ENCODE data around the gene CDYL. TPM values are rescaled to one million over a fixed set of nuclear protein-coding genes. Genes with fewer than 3 reads are reported as not detected.

CDYL gene
- total and polyA plus RNA-seq, 5 donors from 2014 or later: 3.1 to 27.0 (median 4.1) TPM

DNA sequence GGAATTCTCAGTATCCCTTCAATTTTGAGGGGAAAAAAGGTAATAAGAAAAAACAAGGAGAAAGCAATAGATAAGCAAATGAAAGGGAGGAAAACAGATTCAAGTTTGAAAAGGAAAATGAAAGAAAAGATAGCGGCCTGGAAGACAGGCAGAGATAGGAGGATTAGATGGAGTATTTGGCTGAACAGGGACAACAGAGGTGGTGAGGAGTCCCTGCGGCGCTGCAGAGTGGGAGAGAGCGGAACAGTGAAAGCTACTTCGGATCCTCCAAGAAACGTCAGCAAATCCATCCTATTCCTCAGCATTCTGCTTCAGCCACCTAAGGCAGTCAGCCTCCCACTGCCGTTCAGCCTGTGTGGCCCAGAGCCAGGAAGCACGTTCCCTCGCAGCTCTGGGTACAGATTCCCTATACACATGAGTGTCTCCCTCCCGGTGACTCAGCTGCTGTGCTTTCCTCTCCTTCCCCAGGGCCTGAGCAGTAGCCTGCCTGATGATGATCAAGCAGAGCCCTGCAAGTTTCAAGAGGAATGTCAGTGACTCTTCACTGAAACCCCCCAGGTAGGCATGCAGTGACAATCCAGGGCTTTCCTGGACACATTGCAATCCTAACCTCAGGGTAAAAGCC lies 43.4 kb upstream of the CDYL start:
- Mint-ChIP-seq H3K4me1 (peaks cover 0 to 5% (median 1%) of the 10 kb centered on the region in 4 donors), H3K36me3 (no peaks in the 10 kb centered on the region), H3K27me3 (peaks cover 22% of the 10 kb centered on the region), H3K9me3 (no peaks in the 10 kb centered on the region), H3K27ac (no peak overlapping the region), H3K4me3 (no peak overlapping the region)
- no peak for ATAC-seq (ENCODE audit: low read depth in 2 of 2)
- H3K4me1 ChIP-seq (ENCODE audit: control insufficient read depth, insufficient read depth, low read length, poor library complexity, severe bottlenecking): no peaks in the 10 kb centered on the region
- H3K4me3 ChIP-seq (ENCODE audit: low read depth, low read length): no peak overlapping the region
- no peak for DNase-seq
- no peaks in the 10 kb centered on the region for H3K36me3 ChIP-seq (ENCODE audit: control insufficient read depth, insufficient read depth, low read length)
- no peaks in the 10 kb centered on the region for H3K9me3 ChIP-seq (ENCODE audit: control insufficient read depth in 2 of 2, low read length in 2 of 2)
- H3K27me3 ChIP-seq (ENCODE audit: control insufficient read depth, insufficient read depth, low read length): peaks cover 2% of the 10 kb centered on the region
- H3K27ac ChIP-seq (ENCODE audit: insufficient read depth, low read length, poor library complexity, severe bottlenecking): no peak overlapping the region

DNA sequence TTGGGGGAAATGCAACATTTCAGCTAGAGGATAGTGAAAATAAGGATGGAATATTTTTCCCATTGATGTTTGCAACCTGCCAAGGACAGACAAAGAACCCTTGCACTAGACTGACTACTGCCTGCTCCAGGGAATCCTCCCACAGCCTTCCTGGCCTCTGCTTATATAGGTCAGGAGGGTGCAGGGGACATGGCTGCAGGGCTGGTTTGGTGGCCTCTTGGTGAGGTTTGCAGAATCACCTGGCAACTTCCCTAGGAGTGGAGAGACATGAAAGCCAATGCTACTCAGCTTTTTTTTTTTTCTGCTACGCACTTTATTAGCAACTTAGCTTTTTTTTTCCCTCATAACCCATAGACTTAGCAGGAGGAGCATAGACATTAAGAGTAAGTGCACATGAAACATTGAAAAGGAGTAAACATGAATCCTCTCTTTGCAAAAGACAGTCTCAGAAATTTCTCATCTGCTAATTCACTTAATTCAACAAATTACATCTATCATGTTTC lies 39.8 kb upstream of the CDYL start:
- Mint-ChIP-seq H3K27ac (no peak overlapping the region), H3K4me3 (no peak overlapping the region), H3K9me3 (no peaks in the 10 kb centered on the region), H3K36me3 (no peaks in the 10 kb centered on the region), H3K4me1 (peaks cover 0 to 5% (median under 1%) of the 10 kb centered on the region in 4 donors), H3K27me3 (peaks cover 12% of the 10 kb centered on the region)
- H3K9me3 ChIP-seq (ENCODE audit: control insufficient read depth in 2 of 2, low read length in 2 of 2): no peaks in the 10 kb centered on the region
- no peak overlapping the region for H3K4me3 ChIP-seq (ENCODE audit: low read depth, low read length)
- no peaks in the 10 kb centered on the region for H3K4me1 ChIP-seq (ENCODE audit: control insufficient read depth, insufficient read depth, low read length, poor library complexity, severe bottlenecking)
- H3K27ac ChIP-seq (ENCODE audit: insufficient read depth, low read length, poor library complexity, severe bottlenecking): no peak overlapping the region
- no peaks in the 10 kb centered on the region for H3K36me3 ChIP-seq (ENCODE audit: control insufficient read depth, insufficient read depth, low read length)
- DNase-seq: no peak
- H3K27me3 ChIP-seq (ENCODE audit: control insufficient read depth, insufficient read depth, low read length): no peaks in the 10 kb centered on the region
- ATAC-seq (ENCODE audit: low read depth in 2 of 2): no peak

- no peaks in the 10 kb centered on the region for H3K9me3 Mint-ChIP-seq
- no peaks in the 10 kb centered on the region for H3K4me1 Mint-ChIP-seq
- no peaks in the 10 kb centered on the region for H3K36me3 Mint-ChIP-seq
- DNase-seq (no peak), ATAC-seq (ENCODE audit: low read depth in 2 of 2) (no peak)
- Histone ChIP-seq H3K27ac (ENCODE audit: insufficient read depth, low read length, poor library complexity, severe bottlenecking) (no peak overlapping the region), H3K9me3 (ENCODE audit: control insufficient read depth in 2 of 2, low read length in 2 of 2) (no peaks in the 10 kb centered on the region), H3K36me3 (ENCODE audit: control insufficient read depth, insufficient read depth, low read length) (no peaks in the 10 kb centered on the region), H3K4me1 (ENCODE audit: control insufficient read depth, insufficient read depth, low read length, poor library complexity, severe bottlenecking) (no peaks in the 10 kb centered on the region), H3K27me3 (ENCODE audit: control insufficient read depth, insufficient read depth, low read length) (no peaks in the 10 kb centered on the region), H3K4me3 (ENCODE audit: low read depth, low read length) (no peak overlapping the region)
- H3K4me3 Mint-ChIP-seq: no peak overlapping the region
- H3K27me3 Mint-ChIP-seq: peaks cover 27% of the 10 kb centered on the region
- H3K27ac Mint-ChIP-seq: no peak overlapping the region
Measured at GRCh38 chr6:4740032-4740431, 36.2 kb upstream of the CDYL start.

DNA sequence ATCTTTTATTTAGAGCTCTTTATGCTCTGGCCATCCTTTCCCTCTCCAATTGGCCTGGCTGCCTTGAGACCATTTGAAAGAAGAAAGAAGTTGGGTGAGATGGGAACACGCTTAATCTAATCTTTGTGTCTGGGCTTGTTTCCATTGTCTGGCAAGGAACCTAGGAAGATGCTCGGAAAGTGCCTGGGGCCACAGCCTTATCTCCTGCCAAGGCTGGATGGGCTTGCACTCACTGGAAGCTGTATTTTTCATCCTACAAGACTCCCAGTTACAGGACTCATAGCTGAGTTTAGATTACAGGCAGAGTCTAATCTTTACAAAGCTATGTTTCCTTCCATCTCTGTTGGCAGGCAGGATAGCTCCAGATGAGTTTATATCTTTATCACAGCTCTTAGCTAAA lies 33.1 kb upstream of the CDYL start:
- ATAC-seq (ENCODE audit: low read depth in 2 of 2) (no peak), DNase-seq (no peak)
- H3K4me3 Mint-ChIP-seq: no peak overlapping the region
- no peaks in the 10 kb centered on the region for H3K27me3 ChIP-seq (ENCODE audit: control insufficient read depth, insufficient read depth, low read length)
- no peaks in the 10 kb centered on the region for H3K4me1 ChIP-seq (ENCODE audit: control insufficient read depth, insufficient read depth, low read length, poor library complexity, severe bottlenecking)
- peaks cover 19% of the 10 kb centered on the region for H3K27me3 Mint-ChIP-seq
- no peak overlapping the region for H3K4me3 ChIP-seq (ENCODE audit: low read depth, low read length)
- H3K36me3 ChIP-seq (ENCODE audit: control insufficient read depth, insufficient read depth, low read length): no peaks in the 10 kb centered on the region
- H3K27ac Mint-ChIP-seq: no peak overlapping the region
- no peaks in the 10 kb centered on the region for H3K36me3 Mint-ChIP-seq
- no peaks in the 10 kb centered on the region for H3K9me3 Mint-ChIP-seq
- no peak overlapping the region for H3K27ac ChIP-seq (ENCODE audit: insufficient read depth, low read length, poor library complexity, severe bottlenecking)
- no peaks in the 10 kb centered on the region for H3K9me3 ChIP-seq (ENCODE audit: control insufficient read depth in 2 of 2, low read length in 2 of 2)
- H3K4me1 Mint-ChIP-seq: no peaks in the 10 kb centered on the region

GRCh38 chr6:4743926-4744325 lies 32.3 kb upstream of the CDYL start:
- ATAC-seq (ENCODE audit: low read depth in 2 of 2) (no peak), DNase-seq (no peak)
- Histone ChIP-seq H3K36me3 (ENCODE audit: control insufficient read depth, insufficient read depth, low read length) (no peaks in the 10 kb centered on the region), H3K27ac (ENCODE audit: insufficient read depth, low read length, poor library complexity, severe bottlenecking) (no peak overlapping the region), H3K4me1 (ENCODE audit: control insufficient read depth, insufficient read depth, low read length, poor library complexity, severe bottlenecking) (no peaks in the 10 kb centered on the region), H3K9me3 (ENCODE audit: control insufficient read depth in 2 of 2, low read length in 2 of 2) (no peaks in the 10 kb centered on the region), H3K27me3 (ENCODE audit: control insufficient read depth, insufficient read depth, low read length) (no peaks in the 10 kb centered on the region), H3K4me3 (ENCODE audit: low read depth, low read length) (no peak overlapping the region)
- H3K9me3 Mint-ChIP-seq: no peaks in the 10 kb centered on the region
- H3K4me3 Mint-ChIP-seq: no peak overlapping the region
- no peaks in the 10 kb centered on the region for H3K36me3 Mint-ChIP-seq
- H3K27me3 Mint-ChIP-seq: peaks cover 21% of the 10 kb centered on the region
- H3K27ac Mint-ChIP-seq: peak overlapping the region in 1 of 3 donors; percentile 32
- H3K4me1 Mint-ChIP-seq: no peaks in the 10 kb centered on the region

GRCh38 chr6:4747588-4747987 lies 28.6 kb upstream of the CDYL start:
- H3K27ac ChIP-seq (ENCODE audit: insufficient read depth, low read length, poor library complexity, severe bottlenecking): no peak overlapping the region
- no peak for DNase-seq
- Mint-ChIP-seq H3K27ac (no peak overlapping the region), H3K4me1 (no peaks in the 10 kb centered on the region), H3K4me3 (no peak overlapping the region), H3K27me3 (peaks cover 22% of the 10 kb centered on the region), H3K36me3 (no peaks in the 10 kb centered on the region), H3K9me3 (peaks cover 0 to 6% (median 0%) of the 10 kb centered on the region in 7 donors)
- no peak overlapping the region for H3K4me3 ChIP-seq (ENCODE audit: low read depth, low read length)
- no peaks in the 10 kb centered on the region for H3K27me3 ChIP-seq (ENCODE audit: control insufficient read depth, insufficient read depth, low read length)
- H3K4me1 ChIP-seq (ENCODE audit: control insufficient read depth, insufficient read depth, low read length, poor library complexity, severe bottlenecking): no peaks in the 10 kb centered on the region
- no peaks in the 10 kb centered on the region for H3K36me3 ChIP-seq (ENCODE audit: control insufficient read depth, insufficient read depth, low read length)
- H3K9me3 ChIP-seq (ENCODE audit: control insufficient read depth in 2 of 2, low read length in 2 of 2): no peaks in the 10 kb centered on the region
- no peak for ATAC-seq (ENCODE audit: low read depth in 2 of 2)

GRCh38 chr6:4751823-4752464 lies 24.3 kb upstream of the CDYL start:
- Mint-ChIP-seq H3K9me3 (peaks cover 0 to 8% (median 0%) of the 10 kb centered on the region in 7 donors), H3K4me3 (peak overlapping the region in 1 of 4 donors; percentile 7), H3K27me3 (peaks cover 28% of the 10 kb centered on the region), H3K36me3 (no peaks in the 10 kb centered on the region), H3K4me1 (no peaks in the 10 kb centered on the region), H3K27ac (no peak overlapping the region)
- H3K9me3 ChIP-seq (ENCODE audit: control insufficient read depth in 2 of 2, low read length in 2 of 2): no peaks in the 10 kb centered on the region
- H3K4me3 ChIP-seq (ENCODE audit: low read depth, low read length): no peak overlapping the region
- no peaks in the 10 kb centered on the region for H3K36me3 ChIP-seq (ENCODE audit: control insufficient read depth, insufficient read depth, low read length)
- H3K27ac ChIP-seq (ENCODE audit: insufficient read depth, low read length, poor library complexity, severe bottlenecking): no peak overlapping the region
- H3K27me3 ChIP-seq (ENCODE audit: control insufficient read depth, insufficient read depth, low read length): peaks cover 8% of the 10 kb centered on the region
- no peaks in the 10 kb centered on the region for H3K4me1 ChIP-seq (ENCODE audit: control insufficient read depth, insufficient read depth, low read length, poor library complexity, severe bottlenecking)
- ATAC-seq (ENCODE audit: low read depth in 2 of 2): no peak
- no peak for DNase-seq

GRCh38 chr6:4756247-4756646 lies 20.0 kb upstream of the CDYL start:
- DNase-seq: no peak
- no peak overlapping the region for H3K27ac ChIP-seq (ENCODE audit: insufficient read depth, low read length, poor library complexity, severe bottlenecking)
- Mint-ChIP-seq H3K4me1 (no peaks in the 10 kb centered on the region), H3K36me3 (no peaks in the 10 kb centered on the region), H3K9me3 (peaks cover 0 to 6% (median 0%) of the 10 kb centered on the region in 7 donors), H3K4me3 (no peak overlapping the region), H3K27me3 (peaks cover 42% of the 10 kb centered on the region), H3K27ac (peak overlapping the region in 1 of 3 donors; percentile 26)
- H3K36me3 ChIP-seq (ENCODE audit: control insufficient read depth, insufficient read depth, low read length): no peaks in the 10 kb centered on the region
- no peaks in the 10 kb centered on the region for H3K4me1 ChIP-seq (ENCODE audit: control insufficient read depth, insufficient read depth, low read length, poor library complexity, severe bottlenecking)
- H3K27me3 ChIP-seq (ENCODE audit: control insufficient read depth, insufficient read depth, low read length): peaks cover 11% of the 10 kb centered on the region
- H3K9me3 ChIP-seq (ENCODE audit: control insufficient read depth in 2 of 2, low read length in 2 of 2): no peaks in the 10 kb centered on the region
- no peak overlapping the region for H3K4me3 ChIP-seq (ENCODE audit: low read depth, low read length)
- ATAC-seq (ENCODE audit: low read depth in 2 of 2): no peak

All from CD4-positive, CD25-positive, alpha-beta regulatory T cell (primary cell).